PC-3 (cell line): Measurements from ENCODE around the gene IPCEF1.

Experiments
- CTCF ChIP-seq: fragments of 300-600 bp; sonication (generic); conservative IDR thresholded peaks from 2 replicates; pipeline ENCODE4 v1.5.1; 2017; ENCODE audit warnings: antibody characterized with exemption, low read depth, mild to moderate bottlenecking, low read length
- EZH2 ChIP-seq: fragments of 300-600 bp; sonication (generic); IDR thresholded peaks from one replicate; pipeline ENCODE4 v1.6.1; 2017; ENCODE audit warnings: antibody characterized with exemption, mild to moderate bottlenecking, low read length; ENCODE audit not compliant: unreplicated experiment

GRCh38 chr6:154353626-154354025 is 3.0 kb downstream of the IPCEF1 start:
- no peak for TF ChIP-seq CTCF
- no peak for TF ChIP-seq EZH2
